Naive thymus-derived CD4-positive, alpha-beta T cell (primary cell): ENCODE results near the gene NGEF. TPM values are rescaled to one million over a fixed set of nuclear protein-coding genes. Genes with fewer than 3 reads are reported as not detected.

Source experiments
- ATAC-seq: fragments of 150-1000 bp; cut with Tn5 transposase; 2 replicates; pipeline ENCODE4 v1.10.0; 2021; ENCODE audit warnings: mild to moderate bottlenecking, moderate library complexity
- CTCF ChIA-PET: fragments of 350-600 bp; sonication (Branson Sonifier 250); formaldehyde crosslinking; loops from one replicate; lab custom pipeline; 2021; ENCODE audit warnings: antibody characterized with exemption; lab: Charles Lee
- POLR2A ChIA-PET: fragments of 350-600 bp; sonication (Branson Sonifier 250); formaldehyde crosslinking; loops from one replicate; lab custom pipeline; 2021; ENCODE audit warnings: antibody characterized with exemption, inconsistent platforms; lab: Charles Lee
- DNase-seq, 9 donors: peaks; one replicate each; pipeline versions ENCODE4 v3.0.0 to v3.0.0-alpha.2; 2020 to 2022; ENCODE audit warnings: mixed read lengths in 1 of 9
- H3K27ac ChIP-seq: one replicate; pipeline ENCODE4 v1.7.0; 2013; ENCODE audit warnings: mild to moderate bottlenecking, low read depth, low read length, moderate library complexity
- H3K27me3 ChIP-seq, 2 donors: one replicate each; pipeline ENCODE4 v1.7.0; 2013; ENCODE audit warnings: low read length in 2 of 2, mild to moderate bottlenecking in 2 of 2, moderate library complexity in 2 of 2; ENCODE audit not compliant: control insufficient read depth in 2 of 2, insufficient read depth in 2 of 2
- H3K36me3 ChIP-seq, 3 experiments: 1 replicate in 2 of 3; 2 replicates in 1 of 3; pipeline ENCODE4 v1.7.0; 2013; ENCODE audit warnings: low read length in 3 of 3, mild to moderate bottlenecking in 3 of 3, moderate library complexity in 1 of 3; ENCODE audit not compliant: insufficient read depth in 3 of 3, control insufficient read depth in 2 of 3
- H3K4me1 ChIP-seq, 2 donors: one replicate each; pipeline ENCODE4 v1.7.0; 2013; ENCODE audit warnings: low read length in 2 of 2, mild to moderate bottlenecking in 2 of 2, moderate library complexity in 1 of 2; ENCODE audit not compliant: control insufficient read depth in 2 of 2, insufficient read depth in 2 of 2
- H3K4me3 ChIP-seq: 2 replicates; pipeline ENCODE4 v1.7.0; 2013; ENCODE audit warnings: mild to moderate bottlenecking, low read length
- H3K9me3 ChIP-seq, 3 experiments: 1 replicate in 2 of 3; 2 replicates in 1 of 3; pipeline ENCODE4 v1.7.0; 2013; ENCODE audit warnings: low read length in 3 of 3; ENCODE audit not compliant: control insufficient read depth in 2 of 3
- H3K27ac Mint-ChIP-seq, 9 donors: one replicate each; pipeline ENCODE4 v1.8.0; 2020 to 2022; ENCODE audit warnings: mixed read lengths in 9 of 9, mild to moderate bottlenecking in 8 of 9, moderate library complexity in 5 of 9, inconsistent platforms in 2 of 9
- H3K27me3 Mint-ChIP-seq, 5 donors: one replicate each; pipeline ENCODE4 v1.8.0; 2021 to 2022; ENCODE audit warnings: mixed read lengths in 5 of 5, mild to moderate bottlenecking in 1 of 5
- H3K36me3 Mint-ChIP-seq, 5 donors: one replicate each; pipeline ENCODE4 v1.8.0; 2020 to 2022; ENCODE audit warnings: mixed read lengths in 5 of 5, mild to moderate bottlenecking in 3 of 5, inconsistent platforms in 1 of 5
- H3K4me1 Mint-ChIP-seq, 7 donors: one replicate each; pipeline ENCODE4 v1.8.0; 2020 to 2022; ENCODE audit warnings: mixed read lengths in 7 of 7, mild to moderate bottlenecking in 3 of 7, inconsistent platforms in 1 of 7
- H3K4me3 Mint-ChIP-seq, 10 donors: one replicate each; pipeline ENCODE4 v1.8.0; 2020 to 2022; ENCODE audit warnings: mild to moderate bottlenecking in 10 of 10, mixed read lengths in 10 of 10, moderate library complexity in 6 of 10, inconsistent platforms in 2 of 10
- H3K9me3 Mint-ChIP-seq, 11 donors: one replicate each; pipeline ENCODE4 v1.8.0; 2020 to 2022; ENCODE audit warnings: mixed read lengths in 11 of 11, mild to moderate bottlenecking in 4 of 11, inconsistent platforms in 1 of 11, moderate library complexity in 1 of 11
- intact Hi-C, 2 donors: fragments of 100-400 bp; cut with micrococcal nuclease; formaldehyde crosslinking; loops; one replicate each; pipeline ENCODE4 v1.15.1; 2023
- polyA plus RNA-seq, 2 donors: library from polyadenylated mRNA; unstranded; fragments of 300-500 nt; fragmentation: Illumina TruSeq; gene quantifications; one replicate each; pipeline ENCODE4 v1.2.3, GENCODE V29; 2021
- total RNA-seq, 6 experiments: library from RNA in 5 of 6; stranded (reverse) in 5 of 6; gene quantifications; 1 replicate in 5 of 6; 2 replicates in 1 of 6; pipeline ENCODE4 v1.2.3 and lab custom pipeline; 2021 to 2026

NGEF gene
- total and polyA plus RNA-seq, 7 experiments from 2014 or later, result not detected

- DNase-seq (no peak), ATAC-seq (no peak)
- POLR2A ChIA-PET, result no interaction called here
- Mint-ChIP-seq H3K9me3 (no peaks in the 10 kb centered on the region), H3K4me3 (no peak overlapping the region), H3K36me3 (no peaks in the 10 kb centered on the region), H3K27ac (no peak overlapping the region), H3K27me3 (peaks cover 0 to 7% (median 0%) of the 10 kb centered on the region in 5 donors), H3K4me1 (peaks cover 0 to 4% (median 0%) of the 10 kb centered on the region in 7 donors)
- intact Hi-C loops, result no loop called here
- H3K27me3 ChIP-seq, result no peaks in the 10 kb centered on the region
- H3K27ac ChIP-seq, result no peak overlapping the region
- no peaks in the 10 kb centered on the region for H3K36me3 ChIP-seq
- no peak overlapping the region for H3K4me3 ChIP-seq
- no peaks in the 10 kb centered on the region for H3K4me1 ChIP-seq
- CTCF ChIA-PET, result no interaction called here
- no peaks in the 10 kb centered on the region for H3K9me3 ChIP-seq
Observed at GRCh38 chr2:233039846-233040530, 26.9 kb upstream of the NGEF start.

- Mint-ChIP-seq H3K36me3 (no peaks in the 10 kb centered on the region), H3K9me3 (no peaks in the 10 kb centered on the region), H3K27ac (no peak overlapping the region), H3K4me1 (peaks cover 0 to 4% (median 0%) of the 10 kb centered on the region in 7 donors), H3K4me3 (no peak overlapping the region), H3K27me3 (peaks cover 0 to 7% (median 0%) of the 10 kb centered on the region in 5 donors)
- Histone ChIP-seq H3K27me3 (no peaks in the 10 kb centered on the region), H3K4me1 (no peaks in the 10 kb centered on the region), H3K36me3 (no peaks in the 10 kb centered on the region), H3K4me3 (no peak overlapping the region), H3K27ac (no peak overlapping the region), H3K9me3 (no peaks in the 10 kb centered on the region)
- no peak for DNase-seq
- no peak for ATAC-seq
- POLR2A ChIA-PET, result no interaction called here
- CTCF ChIA-PET, result no interaction called here
- intact Hi-C loops, result no loop called here
Observed at GRCh38 chr2:233039212-233039845, 26.3 kb upstream of the NGEF start.

DNA sequence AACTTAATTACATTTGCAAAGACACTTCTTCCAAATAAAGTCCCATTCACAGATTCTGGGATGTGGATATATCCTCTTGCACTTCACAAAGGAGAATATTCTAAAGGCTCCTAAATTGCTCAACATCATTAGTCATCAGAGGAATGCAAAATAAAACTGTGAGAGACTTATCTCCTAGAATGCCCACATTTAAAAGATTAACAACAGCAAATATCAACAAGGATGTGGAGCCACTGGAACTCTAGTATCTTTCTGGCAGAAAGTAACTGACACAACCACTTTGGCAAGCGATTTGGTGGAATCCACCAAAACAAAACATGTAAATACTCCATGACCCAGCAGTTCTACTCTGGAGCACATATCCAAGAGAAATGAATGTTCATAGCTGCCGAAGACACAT, 24.0 kb upstream of the NGEF start:
- H3K4me1 ChIP-seq, result no peaks in the 10 kb centered on the region
- no peak overlapping the region for H3K4me3 Mint-ChIP-seq
- no peaks in the 10 kb centered on the region for H3K36me3 ChIP-seq
- H3K27me3 Mint-ChIP-seq, result peaks cover 0 to 2% (median 0%) of the 10 kb centered on the region in 5 donors
- no peaks in the 10 kb centered on the region for H3K4me1 Mint-ChIP-seq
- H3K27me3 ChIP-seq, result no peaks in the 10 kb centered on the region
- intact Hi-C loops, result no loop called here
- no peak overlapping the region for H3K27ac Mint-ChIP-seq
- no peaks in the 10 kb centered on the region for H3K36me3 Mint-ChIP-seq
- no peaks in the 10 kb centered on the region for H3K9me3 Mint-ChIP-seq
- H3K27ac ChIP-seq, result no peak overlapping the region
- H3K4me3 ChIP-seq, result no peak overlapping the region
- DNase-seq, result no peak
- ATAC-seq, result no peak
- POLR2A ChIA-PET, result no interaction called here
- H3K9me3 ChIP-seq, result no peaks in the 10 kb centered on the region
- CTCF ChIA-PET, result no interaction called here

DNA sequence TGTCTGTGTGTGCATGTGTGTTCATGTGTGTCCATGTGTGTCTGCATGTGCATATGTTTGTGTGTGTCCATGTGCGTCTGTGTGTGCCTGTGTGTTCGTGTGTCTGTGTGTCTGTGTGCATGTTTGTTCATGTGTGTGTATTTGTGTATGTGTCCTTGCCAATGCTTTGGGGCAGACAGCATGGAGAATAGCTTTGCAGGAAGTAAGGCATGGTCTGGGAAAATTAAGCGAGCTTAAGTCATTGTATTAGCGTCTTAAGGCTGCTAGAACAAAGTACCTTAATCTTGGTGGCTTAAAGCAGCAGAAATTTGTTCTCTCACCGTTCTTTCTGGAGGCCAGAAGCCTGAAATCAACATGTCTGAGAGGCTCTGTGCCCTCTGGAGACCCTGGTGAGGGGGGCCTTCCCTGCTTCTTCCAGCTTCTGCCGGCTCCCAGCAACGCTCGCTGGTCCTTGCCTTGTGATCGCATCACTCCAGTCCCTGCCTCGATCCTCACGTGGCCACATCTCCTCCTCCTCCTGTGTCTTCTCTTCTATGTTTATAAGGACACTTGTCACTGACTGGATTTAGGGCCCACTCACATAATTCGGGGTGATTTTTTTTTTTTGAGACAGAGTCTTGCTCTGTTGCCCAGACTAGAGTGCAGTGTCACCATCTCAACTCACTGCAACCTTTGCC, 23.2 kb upstream of the NGEF start:
- no peaks in the 10 kb centered on the region for H3K4me1 Mint-ChIP-seq

DNA sequence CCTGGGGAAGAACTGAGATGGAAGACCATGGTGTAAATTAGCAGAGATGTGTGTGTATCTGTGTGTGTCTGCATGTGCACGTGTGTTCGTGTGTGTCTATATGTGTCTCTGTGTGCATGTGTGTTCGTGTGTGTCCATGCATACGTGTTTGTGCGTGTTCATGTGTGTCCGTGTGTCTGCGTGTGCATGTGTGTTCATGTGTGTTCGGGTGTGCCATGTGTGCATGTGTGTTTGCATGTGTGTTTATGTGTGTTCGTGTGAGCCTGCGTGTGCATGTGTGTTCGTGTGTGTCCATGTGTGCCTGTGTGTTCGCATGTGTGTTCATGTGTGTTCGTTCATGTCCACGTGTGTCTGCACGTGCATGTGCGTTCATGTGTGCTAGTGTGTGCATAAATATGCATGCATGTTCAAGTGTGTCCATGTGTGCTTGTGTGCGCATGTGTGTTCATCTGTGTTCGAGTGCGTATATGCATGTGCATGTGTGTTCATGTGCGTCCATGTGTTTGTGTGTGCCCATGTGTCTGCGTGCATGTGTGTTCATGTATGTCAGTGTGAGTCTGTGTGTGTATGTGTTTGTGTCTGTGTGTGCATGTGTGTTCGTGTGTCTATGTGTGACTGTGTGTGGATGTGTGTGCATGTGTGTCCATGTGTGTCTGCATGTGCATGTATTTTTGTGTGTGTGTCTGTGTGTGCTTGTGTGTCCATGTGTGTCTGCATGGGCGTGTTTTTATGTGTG, 22.5 kb upstream of the NGEF start:
- no peaks in the 10 kb centered on the region for H3K36me3 ChIP-seq
- intact Hi-C loops, result no loop called here
- no peaks in the 10 kb centered on the region for H3K9me3 Mint-ChIP-seq
- ATAC-seq (no peak), DNase-seq (no peak)
- H3K27me3 Mint-ChIP-seq, result no peaks in the 10 kb centered on the region
- H3K4me3 Mint-ChIP-seq, result no peak overlapping the region
- no peak overlapping the region for H3K4me3 ChIP-seq
- ChIA-PET CTCF (no interaction called here), POLR2A (interaction anchor here (0.5 kb wide), 1 partner anchor 122 kb away, joined by 3 read pairs; no protein-coding TSS in a partner anchor)
- no peaks in the 10 kb centered on the region for H3K36me3 Mint-ChIP-seq
- no peaks in the 10 kb centered on the region for H3K27me3 ChIP-seq
- H3K27ac Mint-ChIP-seq, result no peak overlapping the region
- no peaks in the 10 kb centered on the region for H3K4me1 ChIP-seq
- no peaks in the 10 kb centered on the region for H3K9me3 ChIP-seq
- H3K4me1 Mint-ChIP-seq, result no peaks in the 10 kb centered on the region
- H3K27ac ChIP-seq, result no peak overlapping the region

More for the DNA sequence above, 23.2 kb upstream of the NGEF start:
- H3K36me3 ChIP-seq, result no peaks in the 10 kb centered on the region
- ChIA-PET POLR2A (no interaction called here), CTCF (no interaction called here)
- no peak overlapping the region for H3K4me3 Mint-ChIP-seq
- H3K27me3 ChIP-seq, result no peaks in the 10 kb centered on the region
- DNase-seq (no peak), ATAC-seq (no peak)
- peak overlapping the region in 1 of 9 donors; percentile 52 for H3K27ac Mint-ChIP-seq
- no peaks in the 10 kb centered on the region for H3K9me3 ChIP-seq
- no peak overlapping the region for H3K27ac ChIP-seq
- intact Hi-C loops, result no loop called here
- H3K4me3 ChIP-seq, result no peak overlapping the region
- no peaks in the 10 kb centered on the region for H3K36me3 Mint-ChIP-seq
- H3K9me3 Mint-ChIP-seq, result no peaks in the 10 kb centered on the region
- H3K4me1 ChIP-seq, result no peaks in the 10 kb centered on the region
- peaks cover 0 to 2% (median 0%) of the 10 kb centered on the region in 5 donors for H3K27me3 Mint-ChIP-seq

- ChIA-PET POLR2A (no interaction called here), CTCF (interaction anchor here (0.6 to 1.6 kb wide), 2 partner anchors 19 to 54 kb away, joined by 3 to 4 read pairs; no protein-coding TSS in a partner anchor)
- H3K9me3 Mint-ChIP-seq, result no peaks in the 10 kb centered on the region
- intact Hi-C loops, result no loop called here
- H3K9me3 ChIP-seq, result no peaks in the 10 kb centered on the region
- no peaks in the 10 kb centered on the region for H3K36me3 Mint-ChIP-seq
- H3K36me3 ChIP-seq, result no peaks in the 10 kb centered on the region
- H3K27me3 ChIP-seq, result no peaks in the 10 kb centered on the region
- no peak overlapping the region for H3K27ac Mint-ChIP-seq
- no peak overlapping the region for H3K4me3 ChIP-seq
- H3K4me3 Mint-ChIP-seq, result no peak overlapping the region
- H3K27me3 Mint-ChIP-seq, result peaks cover 0 to 2% (median 0%) of the 10 kb centered on the region in 5 donors
- no peak overlapping the region for H3K27ac ChIP-seq
- no peaks in the 10 kb centered on the region for H3K4me1 Mint-ChIP-seq
- no peak for ATAC-seq
- no peak for DNase-seq
- no peaks in the 10 kb centered on the region for H3K4me1 ChIP-seq
Observed at GRCh38 chr2:233034091-233034882, 21.2 kb upstream of the NGEF start.
